ENCODE measurements around the gene UQCR10. TPM values are rescaled to one million over a fixed set of nuclear protein-coding genes. Genes with fewer than 3 reads are reported as not detected.
"Not testable (repeated sequence)": the region's sequence is repeated elsewhere in the genome, so short reads cannot be mapped to it uniquely, and the experiment has no call there.

UQCR10 gene
- total and polyA plus RNA-seq, 7 experiments from 2014 or later: 30.9 to 310 (median 54.3) TPM

GRCh38 chr22:29751669-29752068, 15.5 kb upstream of the UQCR10 start:
- Histone ChIP-seq H3K27ac (ENCODE audit: low read depth, low read length) (no peak overlapping the region), H3K4me3 (ENCODE audit: low read length) (no peak overlapping the region), H3K9me3 (ENCODE audit: control insufficient read depth in 2 of 3, low read length in 3 of 3) (no peaks in the 10 kb centered on the region), H3K36me3 (ENCODE audit: control insufficient read depth in 2 of 3, insufficient read depth in 3 of 3, low read length in 3 of 3) (peaks cover 0 to 27% (median 0%) of the 10 kb centered on the region in 3 experiments), H3K27me3 (ENCODE audit: control insufficient read depth in 2 of 2, insufficient read depth in 2 of 2, low read length in 2 of 2) (no peaks in the 10 kb centered on the region), H3K4me1 (ENCODE audit: control insufficient read depth in 2 of 2, insufficient read depth in 2 of 2, low read length in 2 of 2) (peaks cover 0 to 9% of the 10 kb centered on the region in 2 donors)
- ATAC-seq (no peak), DNase-seq (no peak)
- H3K27me3 Mint-ChIP-seq: no peaks in the 10 kb centered on the region
- intact Hi-C loops (cut with micrococcal nuclease): no loop called here
- peaks cover 4 to 19% (median 8%) of the 10 kb centered on the region in 5 donors for H3K36me3 Mint-ChIP-seq
- peak overlapping the region in 2 of 9 donors; percentile 42 to 82 for H3K27ac Mint-ChIP-seq
- H3K4me1 Mint-ChIP-seq: peaks cover 11 to 27% (median 23%) of the 10 kb centered on the region in 7 donors
- ChIA-PET POLR2A (interaction anchor here (0.6 kb wide), 1 partner anchor 252 kb away, joined by 4 read pairs; no protein-coding TSS in a partner anchor), CTCF (interaction anchor here (0.5 kb wide), 1 partner anchor 327 kb away, joined by 3 read pairs; no protein-coding TSS in a partner anchor)
- H3K9me3 Mint-ChIP-seq: no peaks in the 10 kb centered on the region
- H3K4me3 Mint-ChIP-seq: no peak overlapping the region

DNA sequence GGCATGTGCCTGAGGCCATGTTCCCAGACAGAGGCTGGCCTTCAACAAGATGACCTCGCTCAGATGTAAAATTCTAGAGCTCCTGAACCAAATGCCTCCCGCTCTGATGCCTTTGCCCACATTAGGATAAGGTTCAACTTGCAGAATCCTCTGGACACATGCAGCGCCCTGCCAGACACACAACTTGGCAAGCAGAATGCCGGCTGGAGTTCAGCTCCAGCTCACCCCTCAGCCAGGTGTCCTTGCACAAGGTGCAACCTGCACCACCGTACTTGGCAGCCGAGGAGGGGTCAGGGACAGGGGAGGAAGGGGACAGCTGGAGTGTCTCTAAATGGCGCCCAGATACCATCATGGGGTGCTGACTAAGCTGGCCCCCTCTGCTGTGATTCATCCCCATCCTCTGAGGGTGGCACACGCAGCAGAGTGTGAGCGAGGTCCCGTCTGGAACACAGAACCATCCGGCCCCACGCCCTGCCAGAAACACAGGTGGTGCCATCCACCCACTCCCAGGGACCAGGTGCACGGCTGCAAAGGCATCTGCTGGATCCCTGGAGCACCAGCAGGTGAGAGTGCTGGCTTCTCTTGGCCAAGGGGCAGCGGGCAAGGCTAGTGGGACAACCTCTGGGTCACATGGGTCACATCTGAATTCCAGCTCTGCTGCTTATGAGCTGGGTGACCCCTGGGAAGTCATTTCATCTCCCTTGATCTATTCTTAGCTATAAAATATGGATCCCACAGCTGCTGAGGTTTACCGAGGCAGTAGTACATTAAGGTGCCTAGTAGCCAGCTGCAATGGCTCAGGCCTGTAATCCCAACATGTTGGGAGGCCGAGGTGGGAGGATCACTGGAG, 13.1 kb upstream of the UQCR10 start:
- POLR2A ChIA-PET: no interaction called here
- ATAC-seq: no peak
- H3K27me3 ChIP-seq (ENCODE audit: control insufficient read depth in 2 of 2, insufficient read depth in 2 of 2, low read length in 2 of 2): no peaks in the 10 kb centered on the region
- Mint-ChIP-seq H3K4me1 (peaks cover 11 to 27% (median 22%) of the 10 kb centered on the region in 7 donors), H3K4me3 (no peak overlapping the region), H3K9me3 (no peaks in the 10 kb centered on the region), H3K36me3 (peaks cover 4 to 16% (median 8%) of the 10 kb centered on the region in 5 donors), H3K27me3 (no peaks in the 10 kb centered on the region), H3K27ac (no peak overlapping the region)
- H3K4me3 ChIP-seq (ENCODE audit: low read length): no peak overlapping the region
- peaks cover 0 to 9% of the 10 kb centered on the region in 2 donors for H3K4me1 ChIP-seq (ENCODE audit: control insufficient read depth in 2 of 2, insufficient read depth in 2 of 2, low read length in 2 of 2)
- CTCF ChIA-PET: no interaction called here
- no peaks in the 10 kb centered on the region for H3K9me3 ChIP-seq (ENCODE audit: control insufficient read depth in 2 of 3, low read length in 3 of 3)
- intact Hi-C loops (cut with micrococcal nuclease): no loop called here
- H3K27ac ChIP-seq (ENCODE audit: low read depth, low read length): no peak overlapping the region
- no peak for DNase-seq
- peaks cover 0 to 8% (median 0%) of the 10 kb centered on the region in 3 experiments for H3K36me3 ChIP-seq (ENCODE audit: control insufficient read depth in 2 of 3, insufficient read depth in 3 of 3, low read length in 3 of 3)

- POLR2A ChIA-PET; H3K27me3 ChIP-seq (ENCODE audit: control insufficient read depth in 2 of 2, insufficient read depth in 2 of 2, low read length in 2 of 2); H3K9me3 ChIP-seq (ENCODE audit: control insufficient read depth in 2 of 3, low read length in 3 of 3); H3K27ac ChIP-seq (ENCODE audit: low read depth, low read length); DNase-seq; H3K27ac Mint-ChIP-seq; intact Hi-C loops (cut with micrococcal nuclease); ATAC-seq; CTCF ChIA-PET; H3K4me1 ChIP-seq (ENCODE audit: control insufficient read depth in 2 of 2, insufficient read depth in 2 of 2, low read length in 2 of 2); H3K27me3 Mint-ChIP-seq; H3K9me3 Mint-ChIP-seq; H3K4me3 Mint-ChIP-seq; H3K36me3 ChIP-seq (ENCODE audit: control insufficient read depth in 2 of 3, insufficient read depth in 3 of 3, low read length in 3 of 3); H3K4me3 ChIP-seq (ENCODE audit: low read length): not testable (repeated sequence)
- H3K4me1 Mint-ChIP-seq: peaks cover 11 to 23% (median 18%) of the 10 kb centered on the region in 7 donors
- H3K36me3 Mint-ChIP-seq: peaks cover 0 to 19% (median 6%) of the 10 kb centered on the region in 5 donors
Observed at GRCh38 chr22:29754658-29755395, 12.3 kb upstream of the UQCR10 start.

- peaks cover 0 to 7% of the 10 kb centered on the region in 2 donors for H3K4me1 ChIP-seq (ENCODE audit: control insufficient read depth in 2 of 2, insufficient read depth in 2 of 2, low read length in 2 of 2)
- Mint-ChIP-seq H3K36me3 (peaks cover 0 to 16% (median 2%) of the 10 kb centered on the region in 5 donors), H3K4me1 (peaks cover 4 to 12% (median 11%) of the 10 kb centered on the region in 7 donors), H3K27me3 (no peaks in the 10 kb centered on the region), H3K4me3 (no peak overlapping the region), H3K9me3 (no peaks in the 10 kb centered on the region), H3K27ac (no peak overlapping the region)
- DNase-seq (no peak), ATAC-seq (no peak)
- H3K36me3 ChIP-seq (ENCODE audit: control insufficient read depth in 2 of 3, insufficient read depth in 3 of 3, low read length in 3 of 3): peaks cover 0 to 8% (median 0%) of the 10 kb centered on the region in 3 experiments
- intact Hi-C loops (cut with micrococcal nuclease): no loop called here
- POLR2A ChIA-PET: no interaction called here
- no peaks in the 10 kb centered on the region for H3K9me3 ChIP-seq (ENCODE audit: control insufficient read depth in 2 of 3, low read length in 3 of 3)
- CTCF ChIA-PET: no interaction called here
- no peak overlapping the region for H3K27ac ChIP-seq (ENCODE audit: low read depth, low read length)
- no peak overlapping the region for H3K4me3 ChIP-seq (ENCODE audit: low read length)
- no peaks in the 10 kb centered on the region for H3K27me3 ChIP-seq (ENCODE audit: control insufficient read depth in 2 of 2, insufficient read depth in 2 of 2, low read length in 2 of 2)
Observed at GRCh38 chr22:29755889-29756288, 11.3 kb upstream of the UQCR10 start.

GRCh38 chr22:29756341-29756740, 10.8 kb upstream of the UQCR10 start:
- Mint-ChIP-seq H3K27ac (no peak overlapping the region), H3K9me3 (no peaks in the 10 kb centered on the region), H3K27me3 (no peaks in the 10 kb centered on the region), H3K4me3 (no peak overlapping the region), H3K4me1 (peaks cover 0 to 12% (median 8%) of the 10 kb centered on the region in 7 donors), H3K36me3 (peaks cover 0 to 16% (median 0%) of the 10 kb centered on the region in 5 donors)
- no peaks in the 10 kb centered on the region for H3K27me3 ChIP-seq (ENCODE audit: control insufficient read depth in 2 of 2, insufficient read depth in 2 of 2, low read length in 2 of 2)
- peaks cover 0 to 3% of the 10 kb centered on the region in 2 donors for H3K4me1 ChIP-seq (ENCODE audit: control insufficient read depth in 2 of 2, insufficient read depth in 2 of 2, low read length in 2 of 2)
- H3K27ac ChIP-seq (ENCODE audit: low read depth, low read length): no peak overlapping the region
- H3K4me3 ChIP-seq (ENCODE audit: low read length): no peak overlapping the region
- CTCF ChIA-PET: no interaction called here
- H3K9me3 ChIP-seq (ENCODE audit: control insufficient read depth in 2 of 3, low read length in 3 of 3): no peaks in the 10 kb centered on the region
- ATAC-seq: no peak
- intact Hi-C loops (cut with micrococcal nuclease): no loop called here
- POLR2A ChIA-PET: no interaction called here
- H3K36me3 ChIP-seq (ENCODE audit: control insufficient read depth in 2 of 3, insufficient read depth in 3 of 3, low read length in 3 of 3): peaks cover 0 to 8% (median 0%) of the 10 kb centered on the region in 3 experiments
- DNase-seq: no peak

DNA sequence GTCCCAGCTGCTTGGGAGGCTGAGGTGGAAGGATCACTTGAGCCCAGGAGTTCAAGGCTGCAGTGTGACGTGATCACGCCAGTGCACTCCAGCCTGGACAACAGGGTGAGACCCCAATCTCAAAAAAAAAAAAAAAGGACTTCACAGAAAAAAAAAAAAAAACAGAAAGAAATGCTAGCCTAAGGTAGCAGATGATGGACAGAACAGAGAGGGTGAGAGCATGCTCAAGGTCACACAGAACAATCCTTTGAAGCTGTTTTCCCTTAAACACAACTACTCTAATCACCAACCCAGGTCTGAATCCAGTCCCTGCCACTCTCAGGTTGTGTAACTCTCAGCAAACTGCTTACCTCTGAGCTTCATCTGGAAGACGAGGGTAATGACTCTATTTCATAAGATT, 10.1 kb upstream of the UQCR10 start:
- Mint-ChIP-seq H3K27ac (no peak overlapping the region), H3K27me3 (no peaks in the 10 kb centered on the region), H3K9me3 (no peaks in the 10 kb centered on the region), H3K4me1 (peaks cover 0 to 12% (median 3%) of the 10 kb centered on the region in 7 donors), H3K4me3 (no peak overlapping the region), H3K36me3 (peaks cover 0 to 16% (median 0%) of the 10 kb centered on the region in 5 donors)
- Histone ChIP-seq H3K27me3 (ENCODE audit: control insufficient read depth in 2 of 2, insufficient read depth in 2 of 2, low read length in 2 of 2) (no peaks in the 10 kb centered on the region), H3K4me3 (ENCODE audit: low read length) (no peak overlapping the region), H3K9me3 (ENCODE audit: control insufficient read depth in 2 of 3, low read length in 3 of 3) (no peaks in the 10 kb centered on the region), H3K36me3 (ENCODE audit: control insufficient read depth in 2 of 3, insufficient read depth in 3 of 3, low read length in 3 of 3) (peaks cover 0 to 8% (median 0%) of the 10 kb centered on the region in 3 experiments), H3K27ac (ENCODE audit: low read depth, low read length) (no peak overlapping the region), H3K4me1 (ENCODE audit: control insufficient read depth in 2 of 2, insufficient read depth in 2 of 2, low read length in 2 of 2) (no peaks in the 10 kb centered on the region)
- intact Hi-C loops (cut with micrococcal nuclease): no loop called here
- ChIA-PET POLR2A (interaction anchor here (0.6 kb wide), 1 partner anchor 210 kb away, joined by 6 read pairs; no protein-coding TSS in a partner anchor), CTCF (interaction anchor here (0.7 kb wide), 1 partner anchor 15 kb away, joined by 5 read pairs; no protein-coding TSS in a partner anchor)
- DNase-seq (no peak), ATAC-seq (no peak)
